NCI-H1092 treated with DMSO at 0.1 percent for 48 hours (cell line): ENCODE measurements around the gene PCP2.
"Not testable (repeated sequence)": the region's sequence is repeated elsewhere in the genome, so short reads cannot be mapped to it uniquely, and the experiment has no call there.

Source experiments
- DNase-seq: peaks from one replicate; lab custom pipeline; 2025; lab: John Stamatoyannopoulos, UW

Gene PCP2

GRCh38 chr19:7661744-7662538, 28.4 kb upstream of the PCP2 start:
- no peak for DNase-seq

DNA sequence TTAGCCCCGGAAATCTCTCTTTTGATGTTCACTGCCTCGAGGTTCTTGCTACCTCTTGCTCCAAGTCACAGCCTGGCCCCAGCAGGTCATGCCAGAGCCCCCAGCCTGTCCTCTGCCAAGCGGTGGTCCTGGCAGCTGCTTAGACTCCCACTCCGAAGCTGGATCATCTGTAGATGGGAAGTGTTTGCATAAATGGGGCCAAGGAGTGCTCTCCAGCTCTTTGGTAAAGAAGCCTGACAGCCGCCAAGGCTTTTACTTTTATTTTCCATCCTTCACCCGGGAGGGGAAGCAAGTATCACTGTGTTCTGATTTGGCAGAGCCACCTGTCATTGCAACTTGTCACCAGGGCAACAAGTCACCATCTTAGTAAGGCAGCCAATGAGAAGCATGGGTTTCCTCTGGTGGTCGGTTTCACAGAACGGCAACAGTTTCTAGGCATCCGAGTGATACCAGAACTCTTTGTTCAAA, 24.7 kb upstream of the PCP2 start:
- DNase-seq: peak; percentile 18

- DNase-seq: no peak
These were observed 23.7 kb upstream of the PCP2 start for GRCh38 chr19:7657131-7657751.

- DNase-seq: no peak
These were observed 22.1 kb upstream of the PCP2 start for GRCh38 chr19:7655581-7655980.

DNA sequence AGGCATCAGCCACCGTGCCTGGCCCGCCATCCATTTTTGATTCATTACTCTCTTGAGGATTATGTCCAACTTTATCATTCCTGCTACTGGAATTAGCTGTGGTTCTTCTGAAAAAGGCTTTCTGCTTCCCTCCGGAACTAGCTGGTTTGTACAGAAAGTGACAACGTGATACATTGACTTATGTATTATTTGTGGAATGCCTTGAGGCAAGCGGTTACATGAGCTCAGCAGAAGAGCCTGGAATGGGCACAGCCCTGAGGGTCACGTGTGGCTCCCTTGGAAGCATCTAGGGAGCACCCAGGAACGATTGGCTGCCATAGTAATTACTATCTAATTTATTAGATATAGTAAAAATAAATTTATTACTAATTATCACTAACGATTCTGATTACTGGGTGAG, 20.9 kb upstream of the PCP2 start:
- DNase-seq: no peak

DNA sequence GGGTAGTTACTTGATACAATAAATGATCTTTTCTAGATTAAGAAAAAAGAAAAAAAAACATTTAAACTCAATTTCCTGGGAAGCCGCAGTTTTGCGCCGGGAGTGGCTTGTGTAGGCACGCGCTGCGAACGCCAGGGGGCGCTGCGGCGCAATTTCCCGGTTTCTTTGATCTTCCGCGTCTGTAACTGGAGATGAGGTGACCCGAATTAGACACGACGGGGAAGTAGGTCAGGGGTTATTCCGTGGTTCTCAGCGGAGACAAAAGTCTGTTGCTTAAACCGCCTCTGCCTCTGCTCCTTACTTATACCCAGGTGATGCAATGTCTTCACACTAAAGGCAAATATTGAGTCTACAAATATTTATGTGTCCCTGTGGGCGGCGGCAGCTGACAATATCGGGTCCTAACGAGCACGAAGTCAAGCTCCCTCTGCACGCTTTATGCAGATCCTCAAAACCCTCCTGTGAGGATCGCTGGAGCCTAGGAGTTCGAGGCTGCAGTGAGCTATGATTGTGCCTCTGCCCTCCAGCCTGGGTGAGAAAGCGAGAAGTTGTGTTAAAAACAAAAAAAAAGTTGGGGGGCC, 18.6 kb upstream of the PCP2 start:
- DNase-seq: peak; percentile 54

GRCh38 chr19:7650148-7650547, 16.6 kb upstream of the PCP2 start:
- no peak for DNase-seq

GRCh38 chr19:7648265-7649014, 14.9 kb upstream of the PCP2 start:
- no peak for DNase-seq

DNA sequence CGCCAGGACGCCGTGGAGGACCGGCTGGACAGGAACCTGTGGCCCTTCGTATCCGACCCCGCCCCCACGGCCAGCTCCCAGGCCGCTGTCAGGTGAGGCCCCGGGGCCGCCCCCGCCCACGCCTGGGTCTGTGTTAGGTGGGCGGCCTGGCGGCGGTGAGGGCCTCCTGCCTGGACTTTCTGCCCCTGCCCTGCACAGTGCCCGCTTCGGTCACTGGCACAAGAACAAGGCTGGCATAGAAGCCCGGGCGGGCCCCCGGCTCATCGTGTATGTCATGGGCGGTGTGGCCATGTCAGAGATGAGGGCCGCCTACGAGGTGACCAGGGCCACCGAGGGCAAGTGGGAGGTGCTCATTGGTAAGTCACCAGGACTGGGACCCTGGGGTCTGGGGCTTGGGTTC, 13.6 kb upstream of the PCP2 start:
- no peak for DNase-seq

- no peak for DNase-seq
These were observed 12.8 kb upstream of the PCP2 start for GRCh38 chr19:7646426-7646700.

DNA sequence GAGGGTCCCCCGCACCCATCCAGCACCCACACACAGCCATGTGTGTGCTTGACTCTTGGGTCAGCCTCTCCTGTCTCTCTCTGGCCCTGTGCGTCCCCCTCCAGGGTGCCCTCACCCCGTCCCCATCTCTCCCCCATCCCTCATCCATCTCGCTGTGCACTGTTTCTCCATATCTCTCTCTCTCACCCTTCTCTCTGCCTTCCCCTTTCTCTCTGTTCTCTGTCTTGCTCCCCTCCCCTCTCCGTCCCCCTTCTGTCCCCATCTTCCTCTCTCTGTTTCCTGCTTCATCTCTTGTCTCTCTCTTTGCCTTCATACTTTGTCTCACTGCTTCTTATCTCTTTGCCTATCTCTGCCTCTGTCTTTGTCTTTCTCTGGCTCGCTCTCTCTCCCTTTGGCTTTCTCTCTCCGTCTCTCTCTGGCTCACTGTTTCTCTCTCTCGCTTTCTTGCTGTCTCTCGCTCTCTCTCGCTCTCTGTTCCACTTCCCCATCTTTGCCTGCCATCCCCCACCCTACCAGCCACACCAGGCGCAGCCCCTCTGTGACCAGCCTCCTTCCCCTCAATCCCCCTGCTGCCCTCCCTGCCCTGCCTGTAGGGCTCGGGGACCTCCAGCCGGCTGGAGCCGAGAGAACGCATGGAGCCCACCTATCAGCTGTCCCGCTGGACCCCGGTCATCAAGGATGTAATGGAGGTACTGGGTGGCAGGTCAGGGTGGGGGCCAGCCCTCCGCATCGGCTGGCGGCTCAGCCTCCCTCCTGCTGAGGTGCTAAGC, 12.3 kb upstream of the PCP2 start:
- DNase-seq: no peak

DNA sequence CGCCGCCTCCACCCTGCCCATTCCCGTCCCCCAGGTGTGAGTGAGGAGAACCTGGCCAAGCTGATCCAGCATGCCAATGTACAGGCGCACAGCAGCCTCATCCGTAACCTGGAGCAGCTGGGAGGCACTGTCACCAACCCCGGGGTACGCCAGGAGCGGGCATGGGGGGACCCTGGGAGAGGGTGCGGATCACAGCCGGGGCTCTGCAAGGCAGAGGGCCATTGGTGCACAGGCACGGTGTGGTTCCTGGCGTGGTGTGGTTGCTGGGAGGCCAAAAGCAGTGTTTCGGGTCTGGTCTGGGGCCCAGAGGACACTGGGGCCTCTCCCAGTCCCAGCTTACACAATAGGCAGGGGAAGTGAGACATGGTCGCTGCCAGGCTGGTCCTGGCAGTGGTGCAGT, 11.6 kb upstream of the PCP2 start:
- no peak for DNase-seq

GRCh38 chr19:7644550-7644877, 11.0 kb upstream of the PCP2 start:
- DNase-seq: no peak

GRCh38 chr19:7643629-7644549, 10.4 kb upstream of the PCP2 start:
- DNase-seq: not testable (repeated sequence)

- DNase-seq: no peak
These were observed 9.5 kb upstream of the PCP2 start for GRCh38 chr19:7643031-7643415.

GRCh38 chr19:7642295-7643030, 8.9 kb upstream of the PCP2 start:
- DNase-seq: no peak

- DNase-seq: no peak
These were observed 8.1 kb upstream of the PCP2 start for GRCh38 chr19:7641290-7642276.

DNA sequence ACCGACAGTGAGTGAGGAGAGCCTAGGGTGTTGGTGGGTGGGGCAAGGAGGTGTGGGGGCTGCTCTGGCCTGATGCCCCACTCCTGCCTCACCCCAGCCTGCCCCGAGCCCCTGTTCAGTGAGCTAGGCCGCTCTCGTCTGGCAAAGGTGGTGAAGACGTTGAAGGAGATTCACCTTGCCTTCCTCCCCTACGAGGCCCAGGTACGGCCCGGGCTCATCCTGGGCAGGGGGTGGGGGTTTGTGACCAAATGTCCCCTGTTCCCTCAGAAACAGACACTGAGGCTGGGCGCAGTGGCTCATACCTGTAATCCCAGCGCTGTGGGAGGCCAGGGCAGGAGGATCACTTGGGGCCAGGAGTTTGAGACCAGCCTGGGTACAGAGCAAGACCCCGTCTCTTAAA, 7.3 kb upstream of the PCP2 start:
- no peak for DNase-seq

DNA sequence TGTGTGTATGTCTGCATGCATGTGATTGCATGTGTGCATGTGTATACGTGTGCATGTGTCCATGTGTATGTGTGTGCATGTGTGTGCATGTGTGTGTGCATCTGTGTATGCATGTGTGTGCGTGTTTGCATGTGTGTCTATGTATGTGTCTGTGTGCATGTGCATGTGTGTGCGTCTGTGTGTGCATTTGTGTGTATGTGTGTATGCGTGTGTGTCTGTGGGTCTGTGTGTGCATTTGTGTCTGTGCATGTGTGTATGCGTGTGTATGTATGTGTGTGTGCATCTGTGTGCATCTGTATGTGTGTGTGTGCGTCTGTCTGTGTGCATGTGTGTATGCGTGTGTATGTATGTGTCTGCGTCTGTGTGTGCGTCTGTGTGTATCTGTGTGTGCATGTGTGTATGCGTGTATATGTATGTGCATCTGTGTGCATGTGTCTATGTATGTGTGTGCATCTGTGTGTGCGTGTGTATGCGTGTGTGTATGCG, 6.4 kb upstream of the PCP2 start:
- DNase-seq: no peak
